ENCODE results near the gene POLR2B.
"Not testable (repeated sequence)": the region's sequence is repeated elsewhere in the genome, so short reads cannot be mapped to it uniquely, and the experiment has no call there.

POLR2B gene

GRCh38 chr4:56978750-56979303 lies at the start of gene POLR2B:
POLR2B (plus strand) TSS chr4:56978896; CDS start chr4:56978986, 90 bp downstream.
- Histone ChIP-seq H3K4me3 (ENCODE audit: insufficient read length, low read depth) (peak within 1 kb of the TSS; percentile 96), H3K9ac (ENCODE audit: insufficient read length, low read depth) (peak within 1 kb of the TSS; percentile 98), H3K36me3 (ENCODE audit: insufficient read depth, insufficient read length, low read length) (peaks cover 24% of the 10 kb centered on the region), H3K9me3 (ENCODE audit: insufficient read depth, low read length) (no peaks in the 10 kb centered on the region; the same call in 1 of the 2 replicates), H3K4me1 (ENCODE audit: insufficient read depth, insufficient read length) (no peaks in the 10 kb centered on the region), H3K27me3 (ENCODE audit: insufficient read depth, insufficient read length) (no peaks in the 10 kb centered on the region)
- no peak for TF ChIP-seq YY1 (IDR thresholded peaks at IDR 0.05; ENCODE audit: insufficient read depth, insufficient read length)
- no peak for TF ChIP-seq ZNF274 (IDR thresholded peaks at IDR 0.05; ENCODE audit: low read depth, low read length)
- no peak for TF ChIP-seq SUZ12 (IDR thresholded peaks at IDR 0.05; ENCODE audit: extremely low read depth, insufficient read depth, insufficient read length)
- peak; percentile 92 for DNase-seq (ENCODE audit: low read depth, low spot score)

GRCh38 chr4:56930638-56931037 lies 48.1 kb upstream of the POLR2B start:
- TF ChIP-seq ZNF274 (IDR thresholded peaks at IDR 0.05; ENCODE audit: low read depth, low read length) = no peak
- no peak for TF ChIP-seq SUZ12 (IDR thresholded peaks at IDR 0.05; ENCODE audit: extremely low read depth, insufficient read depth, insufficient read length)
- no peak for TF ChIP-seq YY1 (IDR thresholded peaks at IDR 0.05; ENCODE audit: insufficient read depth, insufficient read length)
- Histone ChIP-seq H3K27me3 (ENCODE audit: insufficient read depth, insufficient read length) (no peaks in the 10 kb centered on the region), H3K9ac (ENCODE audit: insufficient read length, low read depth) (no peak overlapping the region), H3K9me3 (ENCODE audit: insufficient read depth, low read length) (no peaks in the 10 kb centered on the region), H3K4me3 (ENCODE audit: insufficient read length, low read depth) (no peak overlapping the region), H3K36me3 (ENCODE audit: insufficient read depth, insufficient read length, low read length) (peaks cover 42% of the 10 kb centered on the region), H3K4me1 (ENCODE audit: insufficient read depth, insufficient read length) (no peaks in the 10 kb centered on the region)
- DNase-seq (ENCODE audit: low read depth, low spot score) = no peak

GRCh38 chr4:56931924-56932323 lies 46.8 kb upstream of the POLR2B start:
- DNase-seq (ENCODE audit: low read depth, low spot score) = no peak
- Histone ChIP-seq H3K9me3 (ENCODE audit: insufficient read depth, low read length) (no peaks in the 10 kb centered on the region), H3K4me3 (ENCODE audit: insufficient read length, low read depth) (no peak overlapping the region), H3K27me3 (ENCODE audit: insufficient read depth, insufficient read length) (no peaks in the 10 kb centered on the region), H3K4me1 (ENCODE audit: insufficient read depth, insufficient read length) (no peaks in the 10 kb centered on the region), H3K36me3 (ENCODE audit: insufficient read depth, insufficient read length, low read length) (peaks cover 42% of the 10 kb centered on the region), H3K9ac (ENCODE audit: insufficient read length, low read depth) (no peak overlapping the region)
- TF ChIP-seq SUZ12 (IDR thresholded peaks at IDR 0.05; ENCODE audit: extremely low read depth, insufficient read depth, insufficient read length) (no peak), YY1 (IDR thresholded peaks at IDR 0.05; ENCODE audit: insufficient read depth, insufficient read length) (no peak), ZNF274 (IDR thresholded peaks at IDR 0.05; ENCODE audit: low read depth, low read length) (no peak)

- Histone ChIP-seq H3K9ac (ENCODE audit: insufficient read length, low read depth) (no peak overlapping the region), H3K4me1 (ENCODE audit: insufficient read depth, insufficient read length) (no peaks in the 10 kb centered on the region), H3K4me3 (ENCODE audit: insufficient read length, low read depth) (no peak overlapping the region), H3K27me3 (ENCODE audit: insufficient read depth, insufficient read length) (no peaks in the 10 kb centered on the region), H3K9me3 (ENCODE audit: insufficient read depth, low read length) (no peaks in the 10 kb centered on the region), H3K36me3 (ENCODE audit: insufficient read depth, insufficient read length, low read length) (peaks cover 14% of the 10 kb centered on the region)
- no peak for TF ChIP-seq YY1 (IDR thresholded peaks at IDR 0.05; ENCODE audit: insufficient read depth, insufficient read length)
- no peak for TF ChIP-seq SUZ12 (IDR thresholded peaks at IDR 0.05; ENCODE audit: extremely low read depth, insufficient read depth, insufficient read length)
- TF ChIP-seq ZNF274 (IDR thresholded peaks at IDR 0.05; ENCODE audit: low read depth, low read length) = no peak
- DNase-seq (ENCODE audit: low read depth, low spot score) = no peak
Measured at GRCh38 chr4:56937262-56937661, 41.4 kb upstream of the POLR2B start.

GRCh38 chr4:56939826-56940225 lies 38.9 kb upstream of the POLR2B start:
- H3K36me3 ChIP-seq (ENCODE audit: insufficient read depth, insufficient read length, low read length); DNase-seq (ENCODE audit: low read depth, low spot score); H3K4me3 ChIP-seq (ENCODE audit: insufficient read length, low read depth); H3K9ac ChIP-seq (ENCODE audit: insufficient read length, low read depth); H3K9me3 ChIP-seq (ENCODE audit: insufficient read depth, low read length); H3K4me1 ChIP-seq (ENCODE audit: insufficient read depth, insufficient read length); H3K27me3 ChIP-seq (ENCODE audit: insufficient read depth, insufficient read length): not testable (repeated sequence)

- Histone ChIP-seq H3K9ac (ENCODE audit: insufficient read length, low read depth) (no peak overlapping the region), H3K9me3 (ENCODE audit: insufficient read depth, low read length) (no peaks in the 10 kb centered on the region), H3K27me3 (ENCODE audit: insufficient read depth, insufficient read length) (no peaks in the 10 kb centered on the region), H3K36me3 (ENCODE audit: insufficient read depth, insufficient read length, low read length) (peaks cover 7% of the 10 kb centered on the region), H3K4me3 (ENCODE audit: insufficient read length, low read depth) (no peak overlapping the region), H3K4me1 (ENCODE audit: insufficient read depth, insufficient read length) (no peaks in the 10 kb centered on the region)
- DNase-seq (ENCODE audit: low read depth, low spot score) = no peak
- no peak for TF ChIP-seq YY1 (IDR thresholded peaks at IDR 0.05; ENCODE audit: insufficient read depth, insufficient read length)
- no peak for TF ChIP-seq ZNF274 (IDR thresholded peaks at IDR 0.05; ENCODE audit: low read depth, low read length)
- no peak for TF ChIP-seq SUZ12 (IDR thresholded peaks at IDR 0.05; ENCODE audit: extremely low read depth, insufficient read depth, insufficient read length)
Measured at GRCh38 chr4:56940403-56940802, 38.3 kb upstream of the POLR2B start.

- Histone ChIP-seq H3K27me3 (ENCODE audit: insufficient read depth, insufficient read length) (no peaks in the 10 kb centered on the region), H3K4me1 (ENCODE audit: insufficient read depth, insufficient read length) (no peaks in the 10 kb centered on the region), H3K9me3 (ENCODE audit: insufficient read depth, low read length) (no peaks in the 10 kb centered on the region), H3K36me3 (ENCODE audit: insufficient read depth, insufficient read length, low read length) (peaks cover 7% of the 10 kb centered on the region), H3K9ac (ENCODE audit: insufficient read length, low read depth) (no peak overlapping the region), H3K4me3 (ENCODE audit: insufficient read length, low read depth) (no peak overlapping the region)
- no peak for DNase-seq (ENCODE audit: low read depth, low spot score)
- no peak for TF ChIP-seq YY1 (IDR thresholded peaks at IDR 0.05; ENCODE audit: insufficient read depth, insufficient read length)
- no peak for TF ChIP-seq ZNF274 (IDR thresholded peaks at IDR 0.05; ENCODE audit: low read depth, low read length)
Measured at GRCh38 chr4:56940971-56941370, 37.7 kb upstream of the POLR2B start.

- no peaks in the 10 kb centered on the region for H3K4me1 ChIP-seq (ENCODE audit: insufficient read depth, insufficient read length)
Measured at GRCh38 chr4:56941403-56941802, 37.3 kb upstream of the POLR2B start.

More at GRCh38 chr4:56941403-56941802, 37.3 kb upstream of the POLR2B start:
- no peak for DNase-seq (ENCODE audit: low read depth, low spot score)
- Histone ChIP-seq H3K4me3 (ENCODE audit: insufficient read length, low read depth) (no peak overlapping the region), H3K9ac (ENCODE audit: insufficient read length, low read depth) (no peak overlapping the region), H3K27me3 (ENCODE audit: insufficient read depth, insufficient read length) (no peaks in the 10 kb centered on the region), H3K36me3 (ENCODE audit: insufficient read depth, insufficient read length, low read length) (peaks cover 7% of the 10 kb centered on the region), H3K9me3 (ENCODE audit: insufficient read depth, low read length) (no peaks in the 10 kb centered on the region)
- TF ChIP-seq SUZ12 (IDR thresholded peaks at IDR 0.05; ENCODE audit: extremely low read depth, insufficient read depth, insufficient read length) = no peak
- no peak for TF ChIP-seq YY1 (IDR thresholded peaks at IDR 0.05; ENCODE audit: insufficient read depth, insufficient read length)
- no peak for TF ChIP-seq ZNF274 (IDR thresholded peaks at IDR 0.05; ENCODE audit: low read depth, low read length)
